Loucy (cell line): ENCODE measurements around the gene PAQR4.

ENCODE experiments used
- CTCF ChIP-seq: fragments of 200-600 bp; sonication (generic); conservative IDR thresholded peaks from 2 replicates; pipeline ENCODE4 v1.5.1; 2014; ENCODE audit warnings: mild to moderate bottlenecking, antibody characterized with exemption, low read length
- EZH2phosphoT487 ChIP-seq: fragments of 200-600 bp; IDR thresholded peaks from 2 replicates; pipeline ENCODE4 v1.6.1; 2018; ENCODE audit warnings: antibody characterized with exemption, mild to moderate bottlenecking, moderate library complexity, borderline replicate concordance

DNA sequence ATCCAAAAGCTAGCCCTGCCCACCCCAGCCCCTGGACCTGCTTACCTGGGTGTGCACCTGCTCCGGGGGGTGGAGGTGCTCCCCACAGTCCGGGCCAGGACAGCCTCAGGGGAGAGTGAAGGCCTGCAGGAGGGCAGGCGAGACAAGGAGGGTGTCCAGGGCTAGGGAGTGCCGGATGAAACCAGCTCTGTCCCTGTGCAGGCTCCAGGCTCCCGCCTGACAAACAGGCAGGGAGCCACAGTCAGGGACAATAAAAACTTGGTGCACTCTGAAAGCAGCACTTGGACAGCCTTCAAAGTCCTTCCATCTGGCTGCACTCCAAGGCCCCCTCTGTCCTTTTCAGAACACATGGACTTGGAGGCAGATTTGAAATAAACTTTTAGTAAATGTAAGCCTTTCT lies 3.9 kb downstream of the PAQR4 start:
- TF ChIP-seq CTCF (no peak), EZH2phosphoT487 (no peak)
